HepG2 (cell line): ENCODE data around the gene ACSL6. TPM values are rescaled to one million over a fixed set of nuclear protein-coding genes. Genes with fewer than 3 reads are reported as not detected.

Experiments used
- ATAC-seq: fragments of 200-7000 bp; cut with Tn5 transposase; 3 replicates; pipeline ENCODE4 v1.9.1; 2020; ENCODE audit warnings: mild to moderate bottlenecking, moderate library complexity
- BruUV-seq: library from RNA; stranded (reverse); fragments of 400-500 nt; replicated peaks from 2 replicates; lab custom pipeline; 2021; lab: Mats Ljungman, UMichigan
- CTCF ChIA-PET: fragments of 300-600 bp; formaldehyde crosslinking; extraction: SDS; loops from one replicate; lab custom pipeline; 2021; ENCODE audit warnings: low total read pairs, inconsistent platforms, low intra/inter-chr PET ratio; lab: Yijun Ruan, JAX
- POLR2A ChIA-PET: fragments of 350-600 bp; sonication (Branson Sonifier 250); formaldehyde crosslinking; loops from one replicate; lab custom pipeline; 2020; ENCODE audit warnings: antibody characterized with exemption, inconsistent platforms; lab: Yijun Ruan, JAX
- DNase-seq: peaks from one replicate; pipeline ENCODE4 v3.0.0-alpha.2; 2015; ENCODE audit warnings: low spot score
- FAIRE-seq: peaks from 3 replicates; lab custom pipeline; 2011; peaks lifted over from hg19 to GRCh38; lab: Jason Lieb, UNC
- H2AFZ ChIP-seq: one replicate; pipeline ENCODE4 v1.6.1; 2011; ENCODE audit warnings: low read length, inconsistent platforms
- H3K27ac ChIP-seq: fragments of 300-600 bp; 3 replicates; pipeline ENCODE4 v1.8.0; 2011; ENCODE audit warnings: mixed run types, mild to moderate bottlenecking, mixed read lengths, low read length, inconsistent platforms; ENCODE audit not compliant: insufficient read depth; ENCODE audit errors: extremely low read length
- H3K27me3 ChIP-seq, 2 experiments: fragments of 200-600 bp in 1 of 2; 2 replicates in 1 of 2; 3 replicates in 1 of 2; pipeline versions ENCODE4 v1.6.0 to v1.8.0; 2011; ENCODE audit warnings: low read length in 2 of 2, mild to moderate bottlenecking in 2 of 2, moderate library complexity in 2 of 2, inconsistent platforms in 1 of 2; ENCODE audit not compliant: insufficient read depth in 2 of 2, control insufficient read depth in 1 of 2
- H3K36me3 ChIP-seq, 2 experiments: fragments of 200-600 bp in 1 of 2; replicated peaks in 1 of 2; 2 replicates in 1 of 2; 3 replicates in 1 of 2; pipeline versions ENCODE4 v1.5.1 to v1.8.0; 2011; ENCODE audit warnings: low read length in 2 of 2, inconsistent platforms in 1 of 2; ENCODE audit not compliant: insufficient read depth in 2 of 2, control insufficient read depth in 1 of 2
- H3K4me1 ChIP-seq: 2 replicates; pipeline ENCODE4 v1.5.1; 2012; ENCODE audit warnings: low read length, inconsistent platforms; ENCODE audit not compliant: insufficient read depth
- H3K4me2 ChIP-seq: 2 replicates; pipeline ENCODE4 v1.6.0; 2011; ENCODE audit warnings: low read depth, low read length, inconsistent platforms
- H3K4me3 ChIP-seq, 3 experiments: fragments of 200-600 bp in 1 of 3; sonication (generic), shearing (Covaris generic) in 1 of 3; replicated peaks in 1 of 3; 2 replicates each; pipeline ENCODE4 v1.5.1; 2011 to 2016; ENCODE audit warnings: low read length in 3 of 3, inconsistent platforms in 2 of 3, low read depth in 2 of 3, mild to moderate bottlenecking in 2 of 3, control low read depth in 1 of 3, mixed read lengths in 1 of 3; ENCODE audit not compliant: insufficient read depth in 1 of 3
- H3K79me2 ChIP-seq: one replicate; pipeline ENCODE4 v1.6.1; 2011; ENCODE audit warnings: low read length, inconsistent platforms; ENCODE audit not compliant: insufficient read depth
- H3K9ac ChIP-seq: 2 replicates; pipeline ENCODE4 v1.6.0; 2011; ENCODE audit warnings: mild to moderate bottlenecking, low read depth, low read length, inconsistent platforms; ENCODE audit not compliant: insufficient read depth
- H3K9me3 ChIP-seq: 2 replicates; pipeline ENCODE4 v1.5.1; 2012; ENCODE audit warnings: mild to moderate bottlenecking, low read length
- H4K20me1 ChIP-seq: 2 replicates; pipeline ENCODE4 v1.6.0; 2011; ENCODE audit warnings: inconsistent platforms, mild to moderate bottlenecking, low read length, moderate library complexity; ENCODE audit not compliant: insufficient read depth
- BCLAF1 ChIP-seq: fragments of 450-650 bp; IDR thresholded peaks from 2 replicates; pipeline ENCODE4 v1.6.1; 2017; ENCODE audit warnings: mild to moderate bottlenecking
- EHMT2 ChIP-seq: fragments of 200-600 bp; sonication (generic); IDR thresholded peaks from 2 replicates; pipeline ENCODE4 v1.7.0; 2017; ENCODE audit warnings: antibody characterized with exemption, low read depth, low read length, borderline replicate concordance
- FIP1L1 ChIP-seq: fragments of 200-400 bp; formaldehyde crosslinking; IDR thresholded peaks from 2 replicates; pipeline ENCODE4 v1.6.1; 2018; ENCODE audit warnings: low read depth, mild to moderate bottlenecking, low read length, moderate library complexity, borderline replicate concordance; ENCODE audit not compliant: insufficient read depth
- MATR3 ChIP-seq: sonication (generic); formaldehyde crosslinking; IDR thresholded peaks from 2 replicates; pipeline ENCODE4 v1.4.0; 2020; ENCODE audit warnings: missing genetic modification reagents
- MEIS2 ChIP-seq: sonication (generic); formaldehyde crosslinking; IDR thresholded peaks from 2 replicates; pipeline ENCODE4 v1.9.0; 2021; ENCODE audit warnings: mild to moderate bottlenecking, missing genetic modification reagents
- NCOA5 ChIP-seq: sonication (generic); formaldehyde crosslinking; IDR thresholded peaks from 2 replicates; pipeline ENCODE4 v1.4.0; 2020; ENCODE audit warnings: missing genetic modification reagents
- NFKBIZ ChIP-seq: IDR thresholded peaks from 2 replicates; pipeline ENCODE4 v1.6.1; 2018; ENCODE audit warnings: missing genetic modification reagents, missing compliant biosample characterization
- SMARCC2 ChIP-seq: fragments of 450-650 bp; IDR thresholded peaks from 2 replicates; pipeline ENCODE4 v1.6.1; 2017; ENCODE audit warnings: antibody characterized with exemption, mild to moderate bottlenecking
- ZFP62 ChIP-seq: sonication (generic); formaldehyde crosslinking; IDR thresholded peaks from 2 replicates; pipeline ENCODE4 v1.4.0; 2020; ENCODE audit warnings: missing genetic modification reagents
- ZMYM4 ChIP-seq: sonication (generic); formaldehyde crosslinking; IDR thresholded peaks from 2 replicates; pipeline ENCODE4 v1.8.1; 2023; ENCODE audit warnings: mild to moderate bottlenecking, missing genetic modification reagents
- ZNF10 ChIP-seq: sonication (generic); formaldehyde crosslinking; IDR thresholded peaks from 2 replicates; pipeline ENCODE4 v1.4.0; 2020; ENCODE audit warnings: mild to moderate bottlenecking, low read depth, missing genetic modification reagents, borderline replicate concordance
- ZNF619 ChIP-seq: sonication (generic); formaldehyde crosslinking; IDR thresholded peaks from 2 replicates; pipeline ENCODE4 v1.4.0; 2020; ENCODE audit warnings: mild to moderate bottlenecking, missing genetic modification reagents
- WGBS: methylation state at CpG from one replicate; pipeline ENCODE4 v1.1.6; 2017; ENCODE audit warnings: low lambda C conversion rate; 5-methylcytosine and 5-hydroxymethylcytosine counted together
- in situ Hi-C: cut with HindIII; loops from 2 replicates; pipeline ENCODE4 v1.10.0; 2017; ENCODE audit warnings: low pct_unique_long_range_greater_than_20kb; ENCODE audit not compliant: extremely low pct_ligation_motif_present
- intact Hi-C: fragments of 100-400 bp; cut with micrococcal nuclease; formaldehyde crosslinking; loops from one replicate; pipeline ENCODE4 v1.10.0; 2022; ENCODE audit not compliant: unreplicated experiment
- polyA plus RNA-seq, 8 experiments: library from polyadenylated mRNA; depleted of rRNA in 3 of 8; stranded (reverse) in 7 of 8; unstranded in 1 of 8; fragments of >200 nt; fragmentation: Illumina TruSeq in 4 of 8; extraction: Trizol in 4 of 8; gene quantifications; 2 replicates each; pipeline versions ENCODE4 v1.2.1 to v1.2.3, GENCODE V29; 2011 to 2016; ENCODE audit warnings: low read depth in 4 of 8, missing spikeins in 1 of 8, mixed read lengths in 1 of 8; ENCODE audit not compliant: insufficient read depth in 1 of 8
- total RNA-seq, 5 experiments: library from RNA; depleted of rRNA; stranded (reverse); fragments of >200 nt; fragmentation: Illumina TruSeq; extraction: Trizol; gene quantifications; 2 replicates each; pipeline ENCODE4 v1.2.3, GENCODE V29; 2016; ENCODE audit warnings: low read depth in 1 of 5

The ACSL6 gene
- total and polyA plus RNA-seq, 2 of the 13 experiments (the other 11 are each of a cell fraction or from before 2014, with no cell fraction given): 3.7 to 3.8 TPM

DNA sequence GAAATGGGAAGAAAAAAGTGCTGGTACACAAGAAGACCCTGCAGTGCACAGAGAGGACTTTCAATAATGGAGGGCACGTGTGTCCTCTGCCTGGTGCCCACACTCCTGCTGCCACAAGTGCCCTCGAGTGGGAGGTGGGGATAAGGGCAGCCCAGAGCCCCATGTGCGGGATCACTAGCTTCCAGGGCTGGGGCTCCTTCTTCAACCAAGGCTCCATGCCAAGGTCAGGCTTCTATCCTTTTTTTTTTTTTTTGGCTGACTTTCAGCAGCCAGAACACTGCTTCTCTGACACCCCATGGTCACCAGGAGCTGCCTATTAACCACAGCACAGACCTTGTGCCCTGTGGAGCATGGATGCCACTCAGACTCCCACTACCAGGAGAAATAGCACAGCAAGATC is 7.5 kb downstream of the ACSL6 start:
- Histone ChIP-seq H4K20me1 (no peaks in the 10 kb centered on the region), H3K27ac (peak overlapping the region; percentile 95), H2AFZ (no peak overlapping the region), H3K9me3 (no peaks in the 10 kb centered on the region)
- no peak for DNase-seq
- CTCF ChIA-PET: no interaction called here
- intact Hi-C loops: loop anchor here (1.0 to 5.0 kb wide), 4 partner anchors 42 to 207 kb away; partner anchors contain the start of gene FNIP1
- TF ChIP-seq MEIS2 (CRISPR knock-in tag): no peak
- no peak for TF ChIP-seq ZNF10 (CRISPR knock-in tag)
- TF ChIP-seq ZNF619 (CRISPR knock-in tag): no peak
- TF ChIP-seq MATR3 (CRISPR knock-in tag): no peak
- no peak for TF ChIP-seq NCOA5 (CRISPR knock-in tag)
- no peak for TF ChIP-seq NFKBIZ (CRISPR knock-in tag)
- TF ChIP-seq ZMYM4 (CRISPR knock-in tag): no peak
- TF ChIP-seq SMARCC2: no peak
- no peak for TF ChIP-seq FIP1L1
- TF ChIP-seq EHMT2: no peak
- TF ChIP-seq ZFP62: no peak
- no peak for TF ChIP-seq BCLAF1
- TF ChIP-seq, all 625 proteins: peak for 0
- Histone ChIP-seq H3K9ac (no peak overlapping the region), H3K4me3 (no peak overlapping the region), H3K27me3 (peaks cover under 1 to 2% of the 10 kb centered on the region in 2 experiments; a peak in 3 of 5 replicates), H3K36me3 (no peaks in the 10 kb centered on the region), H3K4me1 (peaks cover 69% of the 10 kb centered on the region), H3K79me2 (no peaks in the 10 kb centered on the region), H3K4me2 (peak overlapping the region; percentile 72; the same call in 1 of the 2 replicates)
- FAIRE-seq (no peak), ATAC-seq (no peak)
- TSS peak; percentile 75 for BruUV-seq
- 87% methylated on average over 3 of the region's 3 CpGs for WGBS
- POLR2A ChIA-PET: interaction anchor here (2.6 to 6.8 kb wide), 2 partner anchors 8 to 206 kb away, joined by 9 to 91 read pairs; partner anchors contain the start of genes ACSL6 and FNIP1
- in situ Hi-C loops: loop anchor here (10.0 to 25.0 kb wide), 3 partner anchors 389 to 567 kb away; no protein-coding TSS in a partner anchor
